Ammon's horn (tissue), 1 donor: Measurements from ENCODE around the gene KPNB1.
"Not testable (repeated sequence)": the region's sequence is repeated elsewhere in the genome, so short reads cannot be mapped to it uniquely, and the experiment has no call there.

Experiments used
- DNase-seq: peaks from one replicate; pipeline ENCODE4 v3.0.0-alpha.2; 2016; ENCODE audit warnings: low spot score

The KPNB1 gene

DNA sequence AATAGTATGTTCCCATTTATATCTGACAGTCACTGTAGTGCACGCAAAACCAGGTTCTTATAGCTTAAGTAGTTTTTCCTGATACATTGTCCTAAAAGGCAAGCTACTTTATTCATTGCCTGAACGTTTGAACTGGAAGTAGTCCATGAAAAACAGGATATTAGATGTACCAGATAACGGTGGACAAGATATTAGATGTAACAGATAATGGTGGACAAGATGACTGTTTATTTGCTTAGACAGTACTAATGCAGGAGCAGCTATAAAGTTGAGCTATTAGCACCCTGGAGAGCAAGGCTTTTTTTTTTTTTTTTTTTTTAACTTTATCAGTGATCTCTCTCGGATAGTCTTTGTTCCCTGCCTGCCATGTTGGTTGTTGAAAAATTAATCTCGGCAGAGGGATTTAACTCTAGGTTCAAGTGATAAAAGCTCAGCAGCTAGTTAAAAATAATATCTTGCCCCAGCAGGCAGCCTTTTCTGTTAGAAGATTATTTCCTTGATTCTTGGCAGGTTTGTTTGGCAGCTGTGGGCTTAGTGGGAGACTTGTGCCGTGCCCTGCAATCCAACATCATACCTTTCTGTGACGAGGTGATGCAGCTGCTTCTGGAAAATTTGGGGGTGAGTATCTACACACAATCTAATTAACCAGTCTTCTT lies 26.9 kb downstream of the KPNB1 start:
- DNase-seq, result no peak

DNA sequence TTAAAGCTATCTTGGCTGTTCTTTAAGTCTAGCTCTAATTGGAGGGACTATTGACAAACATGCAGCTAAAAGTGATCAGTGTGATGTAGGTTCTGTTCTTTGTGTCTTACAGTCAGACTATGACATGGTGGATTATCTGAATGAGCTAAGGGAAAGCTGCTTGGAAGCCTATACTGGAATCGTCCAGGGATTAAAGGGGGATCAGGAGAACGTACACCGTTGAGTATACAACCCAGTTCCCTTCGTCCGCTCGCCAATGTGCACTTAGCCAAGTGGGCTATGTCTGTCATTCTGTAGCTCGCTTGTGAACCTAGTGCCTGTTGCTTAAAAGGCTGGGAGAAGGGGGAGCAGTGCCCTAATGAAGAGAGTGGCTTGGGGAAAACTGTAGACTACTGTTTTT lies 28.5 kb downstream of the KPNB1 start:
- no peak for DNase-seq

DNA sequence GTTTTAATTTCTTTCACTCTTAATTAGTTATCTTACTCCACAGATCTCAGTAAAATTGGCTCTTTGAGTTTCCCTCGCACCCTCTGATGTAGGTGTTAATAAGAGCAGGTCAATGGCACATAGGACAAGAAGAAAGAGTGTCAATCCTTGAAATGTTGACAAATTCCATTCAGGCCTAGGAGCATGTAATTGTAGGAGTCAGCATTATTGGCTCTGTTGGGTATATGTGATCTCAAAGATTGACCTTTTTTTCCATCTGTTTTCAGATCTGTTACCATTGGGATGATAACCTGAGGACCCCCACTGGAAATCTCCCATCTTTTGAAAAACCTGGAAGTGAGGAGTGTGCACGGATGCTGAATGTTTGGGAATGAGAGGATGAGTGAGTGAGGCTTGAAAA lies 32.4 kb downstream of the KPNB1 start:
- DNase-seq, result no peak

DNA sequence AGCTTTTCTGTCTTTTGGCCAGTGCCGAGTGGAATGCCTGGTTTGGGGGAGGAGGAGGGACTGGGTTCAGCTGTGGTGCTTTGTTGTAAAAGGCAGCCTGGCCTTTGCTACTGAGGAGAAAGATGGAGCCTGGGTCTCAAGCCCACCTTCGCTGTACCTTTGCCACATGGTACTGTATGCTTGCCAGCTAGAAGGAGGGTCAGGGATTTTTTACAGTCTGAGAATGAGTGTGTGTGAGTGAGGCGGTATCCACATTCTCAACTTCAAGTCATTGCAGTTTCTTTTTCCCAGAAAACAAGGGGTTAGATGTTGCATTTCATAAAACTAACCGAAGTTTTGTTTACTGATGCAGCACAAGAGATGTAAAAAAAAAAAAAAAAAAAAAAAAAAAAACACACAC lies 33.0 kb downstream of the KPNB1 start:
- not testable (repeated sequence) for DNase-seq

DNA sequence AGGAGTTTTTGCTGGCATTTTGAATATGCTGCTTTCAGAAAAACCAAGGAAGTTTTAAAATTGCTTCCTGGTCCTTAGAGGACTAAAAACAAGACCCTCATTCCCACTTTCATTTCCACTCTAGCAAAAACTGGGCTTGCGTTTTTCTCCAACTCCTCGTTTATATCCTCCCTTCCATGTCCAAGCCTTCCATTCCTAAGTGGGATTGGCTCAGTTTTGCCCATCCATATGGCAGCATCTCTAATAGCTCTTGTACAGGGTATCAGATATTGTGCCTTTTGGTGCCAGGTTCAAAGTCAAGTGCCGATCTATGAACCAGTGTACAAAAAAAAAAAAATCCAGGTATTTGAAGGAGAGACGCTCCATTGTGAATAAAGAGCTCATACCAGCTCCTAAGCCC lies 34.3 kb downstream of the KPNB1 start:
- no peak for DNase-seq

DNA sequence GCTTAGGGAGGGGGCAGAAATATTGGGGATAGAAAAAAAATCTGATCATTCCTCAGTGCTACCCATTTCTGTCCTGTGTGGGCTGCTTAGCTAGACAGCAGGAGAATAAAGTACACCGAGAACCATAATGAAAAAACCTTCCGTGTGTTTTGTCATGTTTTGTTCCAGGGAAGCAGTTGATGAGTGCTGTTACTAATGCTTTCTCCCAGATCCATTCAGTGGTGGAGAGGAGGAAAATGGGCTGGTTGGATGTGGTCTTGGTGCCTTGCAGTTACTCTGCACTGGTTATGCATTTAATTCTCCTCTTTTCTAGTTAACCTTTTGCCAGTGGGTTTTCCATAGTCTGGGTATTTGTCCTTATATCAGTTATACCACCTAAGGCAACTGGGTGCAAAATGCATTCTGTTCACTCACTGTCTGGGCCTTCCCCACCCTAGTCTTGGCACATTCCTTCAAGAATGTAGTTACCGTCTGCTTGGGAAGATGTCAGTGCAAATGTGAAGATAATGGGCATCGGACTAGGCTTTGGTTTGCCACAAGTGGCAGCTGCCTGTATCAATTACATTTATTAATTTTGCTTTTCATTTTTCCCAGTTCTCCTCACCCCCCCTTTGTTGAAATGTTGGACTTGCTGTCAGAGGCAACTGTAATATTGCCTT lies 34.9 kb downstream of the KPNB1 start:
- DNase-seq, result no peak

DNA sequence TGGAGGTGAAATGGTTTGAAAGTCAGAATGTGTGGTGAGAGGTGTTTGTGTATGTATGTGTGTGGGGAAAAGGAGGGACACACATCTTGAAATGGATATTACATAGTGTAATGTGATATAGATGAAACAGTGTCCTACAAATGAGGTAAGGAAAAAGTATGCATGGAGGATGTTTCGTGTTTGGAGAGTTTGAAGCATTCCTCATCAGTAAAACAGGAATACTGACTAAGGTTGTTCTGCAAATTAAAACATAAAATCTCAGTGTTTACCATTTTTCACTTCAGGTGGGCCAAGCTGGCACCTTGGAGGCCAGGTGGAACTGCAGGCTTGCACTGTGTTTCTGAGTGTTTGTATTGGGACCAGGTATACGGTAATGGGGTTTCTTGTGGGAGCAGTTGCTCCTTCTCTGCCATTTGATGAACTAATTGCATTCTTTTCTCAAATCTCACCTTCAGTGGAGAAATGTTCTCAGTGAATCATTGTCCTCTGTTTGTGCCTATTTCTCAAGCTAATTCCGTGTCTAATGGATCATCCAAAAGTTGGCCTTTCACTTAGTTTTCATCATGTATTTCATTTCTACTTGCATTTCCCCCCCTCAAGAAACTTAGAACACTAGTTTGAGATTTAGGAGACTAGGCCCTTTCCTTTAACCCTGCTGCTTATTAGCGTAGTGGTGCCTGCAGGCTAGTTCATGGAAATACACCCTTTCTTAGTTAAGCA lies 36.0 kb downstream of the KPNB1 start:
- DNase-seq, result no peak

DNA sequence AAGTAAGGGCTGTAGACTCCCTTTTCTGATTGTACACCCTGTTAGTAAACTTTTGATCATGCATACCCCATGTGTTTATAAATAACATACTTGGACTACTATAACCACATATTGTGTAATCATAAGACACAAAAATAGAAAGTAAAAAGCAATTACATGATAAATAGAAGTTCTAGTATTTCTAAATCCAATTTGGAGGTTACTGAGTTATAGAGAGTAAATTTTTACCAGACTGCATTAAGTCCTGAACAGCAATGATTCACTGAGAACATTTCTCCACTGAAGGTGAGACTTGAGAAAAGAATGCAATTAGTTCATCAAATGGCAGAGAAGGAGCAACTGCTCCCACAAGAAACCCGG lies 36.5 kb downstream of the KPNB1 start:
- no peak for DNase-seq

DNA sequence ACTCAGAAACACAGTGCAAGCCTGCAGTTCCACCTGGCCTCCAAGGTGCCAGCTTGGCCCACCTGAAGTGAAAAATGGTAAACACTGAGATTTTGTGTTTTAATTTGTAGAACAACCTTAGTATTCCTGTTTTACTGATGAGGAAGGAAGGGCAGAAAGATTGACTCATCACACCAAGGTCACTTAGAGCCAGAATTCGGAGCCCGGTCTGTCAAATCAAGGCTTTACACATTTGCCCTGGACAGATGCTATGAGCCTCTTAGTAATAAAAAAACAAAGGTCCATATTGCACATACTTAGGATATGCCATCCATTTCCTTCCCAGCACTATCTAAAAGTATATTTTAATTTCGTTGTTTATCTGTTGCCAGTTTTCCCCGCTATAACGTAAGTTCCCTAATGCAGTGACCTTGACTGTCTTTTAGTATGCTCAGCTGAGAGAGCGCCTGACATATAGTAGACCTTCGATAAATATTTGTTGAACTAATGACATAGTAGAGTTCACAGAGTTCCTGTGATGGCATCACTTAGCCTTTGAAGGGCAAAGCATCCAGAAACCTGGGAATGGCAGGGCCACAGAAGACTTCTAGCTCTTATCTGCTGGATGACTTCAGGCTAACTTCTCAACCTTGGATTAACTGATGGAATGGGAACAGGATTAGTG lies 37.1 kb downstream of the KPNB1 start:
- no peak for DNase-seq

DNA sequence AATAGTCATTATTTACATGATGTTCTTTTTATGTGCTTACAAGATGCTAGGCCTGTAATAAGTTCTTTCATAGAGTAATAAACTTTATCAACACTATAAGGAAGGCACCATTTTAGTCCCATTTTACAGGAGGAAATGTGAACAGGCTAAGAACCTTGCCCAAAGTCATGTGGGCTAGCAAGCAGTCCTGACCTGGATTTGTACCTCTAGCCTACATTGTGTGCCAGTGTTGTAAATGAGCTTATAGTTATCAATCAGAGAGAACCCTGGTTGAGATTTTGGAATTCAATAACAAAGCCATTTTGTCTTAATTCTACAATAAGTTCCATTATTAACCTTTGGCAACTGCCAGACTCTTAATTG lies 37.6 kb downstream of the KPNB1 start:
- DNase-seq, result no peak

DNA sequence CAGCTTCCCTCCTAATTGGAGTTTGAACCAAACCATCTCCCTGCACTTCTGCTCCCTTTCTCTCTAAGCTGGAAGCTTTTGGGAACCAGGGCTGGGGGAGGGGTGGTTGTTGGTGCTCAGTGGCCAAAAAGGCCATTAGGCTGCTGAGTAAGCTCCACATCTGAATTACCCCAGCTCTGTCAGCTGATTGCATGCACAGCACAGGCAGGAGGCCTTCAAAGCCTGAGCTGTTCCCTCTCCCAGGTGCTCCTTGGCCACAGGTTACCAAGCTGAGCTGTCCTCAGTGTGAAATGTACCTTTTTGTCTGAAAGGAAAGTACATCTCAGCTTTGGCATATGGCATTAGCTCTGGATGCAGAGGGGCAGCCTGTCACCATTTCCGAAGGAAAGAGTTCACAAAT lies 38.0 kb downstream of the KPNB1 start:
- no peak for DNase-seq

DNA sequence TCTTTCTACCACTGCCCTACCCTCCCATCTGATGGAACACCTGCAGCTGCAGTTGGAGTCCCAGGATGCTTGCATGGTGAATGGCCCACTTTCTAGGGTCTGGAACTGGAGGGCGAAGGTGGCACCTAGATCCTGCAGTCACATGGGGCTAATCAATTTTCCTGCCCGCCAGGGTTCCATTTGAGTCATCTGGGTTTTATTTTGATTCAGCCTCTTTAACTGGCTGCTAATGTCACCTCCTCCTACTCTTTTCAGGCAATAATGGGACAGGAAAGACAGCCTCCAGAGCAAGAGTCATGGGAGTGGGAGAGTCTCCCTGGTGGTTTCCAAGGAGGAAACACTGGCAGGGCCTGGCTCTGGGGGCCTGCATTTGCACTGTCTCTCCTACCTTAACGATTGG lies 40.4 kb downstream of the KPNB1 start:
- DNase-seq, result no peak

DNA sequence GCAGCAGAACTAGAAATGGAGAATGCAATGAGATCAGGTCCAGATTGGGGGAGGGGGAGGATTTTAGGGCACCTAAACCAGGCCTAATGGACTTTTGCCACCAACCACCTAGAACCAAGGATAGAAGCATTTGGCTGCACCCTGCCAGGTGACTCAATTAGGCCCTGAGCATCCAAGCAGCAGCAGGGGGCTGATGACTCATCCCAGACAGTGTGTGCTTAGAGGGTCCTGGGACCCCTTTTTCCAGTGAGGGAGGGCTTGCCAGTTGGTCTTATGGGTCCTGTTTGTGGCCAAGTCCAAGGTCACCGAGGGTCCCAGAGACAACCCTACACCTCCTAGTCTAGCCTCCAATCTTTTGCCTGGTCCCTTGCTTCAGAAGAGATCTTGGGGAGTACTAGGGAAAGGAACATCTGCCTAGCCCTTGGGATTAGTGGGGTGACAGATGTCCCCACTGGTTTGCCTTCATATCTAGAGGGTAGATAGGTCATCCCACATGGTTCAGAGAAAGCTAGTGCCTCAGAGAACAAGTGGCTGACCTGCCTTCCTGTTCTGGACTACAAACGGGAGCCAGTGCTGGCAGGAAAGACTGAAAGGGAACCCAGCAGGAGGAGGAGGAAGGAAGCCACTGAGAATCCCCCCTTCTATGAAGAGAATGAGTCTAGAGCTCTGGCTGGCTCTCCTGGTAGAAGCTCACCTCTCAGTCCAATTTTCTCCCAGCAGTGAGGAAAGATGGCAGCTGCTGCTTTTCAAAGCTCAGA lies 42.6 kb downstream of the KPNB1 start:
- no peak for DNase-seq

DNA sequence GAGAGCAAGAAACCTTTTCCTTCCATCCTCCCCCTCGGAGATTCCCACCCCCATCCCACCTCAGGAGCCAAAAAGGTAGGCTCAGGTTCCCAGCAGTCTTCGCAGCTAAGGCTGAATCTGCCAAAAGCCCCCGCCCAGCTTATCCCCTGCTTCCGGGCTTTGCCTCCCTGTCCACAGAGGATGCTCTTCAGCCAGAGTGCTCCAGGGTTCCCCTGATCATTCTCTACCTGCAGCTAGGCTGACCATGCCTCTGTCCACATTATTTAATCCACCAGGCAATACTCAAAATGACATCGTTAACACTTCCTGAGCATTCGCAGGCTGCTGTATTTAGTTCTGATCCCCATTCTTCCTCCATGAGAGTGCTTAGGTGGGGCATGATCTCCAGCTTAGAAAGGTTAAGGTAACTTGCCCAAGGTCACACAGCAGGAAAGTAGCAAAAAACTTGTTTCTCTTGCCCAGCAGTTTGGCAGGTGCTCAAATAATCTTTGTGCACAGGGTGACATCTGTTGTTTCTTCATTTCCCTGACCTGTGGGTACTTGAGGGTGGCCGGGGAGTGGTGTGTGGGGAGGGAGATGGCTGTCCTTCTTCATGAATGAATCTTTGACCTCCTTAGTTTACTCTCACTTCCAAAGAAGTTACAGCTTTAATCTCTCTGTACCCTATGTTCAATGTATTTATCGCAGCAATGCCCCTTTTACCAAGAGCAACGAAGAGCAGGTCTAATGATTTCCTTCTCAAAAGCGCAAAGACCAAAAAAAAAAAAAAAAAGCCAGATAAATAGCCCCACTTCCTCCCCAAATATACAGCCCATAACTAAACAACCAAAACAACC lies 43.4 kb downstream of the KPNB1 start:
- DNase-seq, result no peak

DNA sequence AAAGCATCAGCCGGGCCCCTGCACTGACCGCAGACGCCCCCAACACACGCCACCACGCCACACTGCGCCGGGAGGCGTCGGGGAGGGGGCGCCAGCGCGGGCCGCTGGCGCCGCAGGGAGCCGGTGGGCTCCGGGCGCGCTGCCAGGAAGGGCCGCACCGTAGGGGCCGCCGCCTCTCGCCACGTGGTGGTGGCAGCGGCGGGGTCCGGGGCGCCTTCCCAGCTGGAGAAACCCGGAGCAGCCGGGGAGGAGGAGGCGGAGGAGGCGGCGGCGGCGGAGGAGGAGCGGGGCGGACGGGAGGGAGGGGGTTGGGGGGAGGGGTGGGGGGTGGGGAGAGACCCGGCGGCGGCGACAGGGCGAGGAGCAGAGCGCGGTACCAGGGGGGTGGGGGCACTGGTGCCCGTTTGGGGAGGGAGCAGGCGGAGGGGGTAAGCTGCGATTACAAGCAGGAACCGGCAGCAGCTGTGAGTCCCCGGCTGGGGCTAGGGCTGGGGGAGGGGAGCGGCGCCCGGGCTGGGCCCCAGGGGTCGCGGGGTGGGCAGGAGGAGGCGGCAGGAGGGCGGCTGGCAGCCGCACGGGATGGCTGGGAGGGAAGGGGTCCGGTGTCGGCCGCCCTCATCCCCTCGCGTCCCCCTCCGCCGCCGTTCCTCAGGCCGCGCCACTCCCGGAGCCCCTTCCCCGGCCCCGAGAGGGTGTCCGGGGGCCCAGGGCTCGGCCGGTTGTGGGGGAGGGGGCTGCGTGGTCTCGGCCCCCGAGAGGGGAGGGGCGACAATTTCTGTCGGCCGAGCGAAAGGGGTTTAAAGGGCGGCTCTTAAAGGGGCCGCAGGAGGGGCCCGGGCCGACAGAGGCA lies 44.2 kb downstream of the KPNB1 start, which contains the start of gene TBKBP1:
Gene TBKBP1 (plus strand): TSS at position 431 of the 850 bp plus-strand sequence. CDS start 1,952 bp downstream, outside the sequence.
- no peak for DNase-seq

DNA sequence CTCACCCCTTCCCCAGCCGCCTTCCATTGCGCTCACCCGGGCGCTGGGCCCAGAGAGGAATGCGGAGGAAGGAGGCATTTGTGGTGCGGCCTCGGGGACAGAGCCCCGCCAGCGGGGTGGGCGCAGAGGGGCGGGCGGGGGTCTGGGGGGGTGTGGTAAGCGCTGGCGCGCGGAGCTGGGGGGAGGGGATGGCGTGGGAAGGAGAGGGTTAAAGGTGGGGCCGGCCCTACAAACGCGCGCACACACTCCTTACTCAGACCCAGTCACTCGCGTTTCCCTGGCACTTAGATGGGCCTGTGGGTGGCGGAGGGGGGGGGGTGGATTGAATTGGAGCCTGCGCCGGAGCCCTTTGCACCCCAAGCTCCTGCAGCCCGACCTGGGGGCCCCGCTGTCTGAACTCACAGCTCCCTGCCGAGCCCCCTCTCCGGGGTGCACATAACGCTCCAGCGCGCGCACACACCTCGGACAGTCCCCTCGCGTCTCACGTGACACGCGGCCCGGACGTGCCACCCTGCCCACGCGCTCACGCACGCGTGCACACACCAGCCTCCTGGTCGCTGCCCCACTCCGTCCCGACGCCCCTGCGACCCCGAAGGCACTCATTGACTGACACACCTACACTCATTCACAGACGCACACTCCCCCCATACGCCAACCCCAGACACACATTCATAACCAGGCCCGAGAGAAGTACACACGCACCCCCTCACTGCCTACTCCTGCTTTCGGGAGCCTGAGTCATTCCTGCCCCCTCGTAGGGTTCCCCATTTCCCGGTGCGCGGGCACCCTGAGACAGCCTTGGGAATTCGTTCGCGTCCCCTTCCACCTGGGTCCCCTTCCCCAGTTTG lies 45.1 kb downstream of the KPNB1 start:
- peak; percentile 58 for DNase-seq

DNA sequence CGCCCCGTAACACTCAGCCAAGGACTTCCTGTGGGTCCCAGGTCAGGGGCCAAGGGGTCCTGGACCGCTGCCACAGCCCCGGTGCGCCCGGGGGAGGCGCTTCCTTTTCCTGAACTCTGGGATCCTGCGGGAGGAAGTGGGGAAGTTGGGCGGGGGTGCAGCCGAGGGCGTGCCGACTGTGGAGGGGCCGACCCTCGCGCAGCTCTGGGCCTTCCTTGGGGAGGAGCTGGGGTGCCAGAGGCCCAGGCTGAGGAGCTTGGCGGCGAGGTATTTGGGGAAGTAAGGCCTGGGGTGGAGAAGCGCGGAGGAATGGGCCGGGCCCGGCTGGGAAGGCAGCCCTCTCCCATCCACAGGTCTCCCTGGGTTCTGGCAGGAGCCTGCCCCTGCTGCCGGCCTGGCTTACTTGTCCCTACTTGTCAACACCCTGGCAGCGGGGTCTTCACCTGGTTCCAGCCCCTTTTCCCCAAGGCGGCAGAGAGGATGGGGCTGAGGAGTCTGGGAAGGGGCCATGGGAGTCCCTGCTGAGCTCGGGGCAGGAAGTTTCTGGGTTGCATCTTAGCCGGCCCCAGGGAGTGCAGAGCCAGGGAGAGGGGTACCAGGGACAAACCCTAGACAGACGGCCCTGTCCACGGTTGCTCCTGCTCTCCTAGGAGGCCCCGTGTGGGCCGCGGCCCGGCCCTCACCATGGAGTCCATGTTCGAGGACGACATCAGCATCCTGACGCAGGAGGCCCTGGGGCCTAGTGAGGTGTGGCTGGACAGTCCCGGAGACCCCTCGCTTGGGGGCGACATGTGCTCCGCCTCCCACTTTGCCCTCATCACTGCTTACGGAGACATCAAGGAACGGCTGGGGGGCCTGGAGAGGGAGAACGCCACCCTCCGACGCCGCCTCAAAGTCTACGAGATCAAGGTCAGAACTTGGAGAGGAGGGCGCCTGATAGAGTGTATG lies 46.0 kb downstream of the KPNB1 start:
- DNase-seq, result no peak
